GM18519 (cell line): Measurements from ENCODE around the gene WNT3A.

ENCODE experiments used
- ATAC-seq: cut with Tn5 transposase; IDR thresholded peaks from one replicate; pipeline ENCODE4 v1.9.1; 2021; ENCODE audit warnings: mild to moderate bottlenecking, moderate library complexity; ENCODE audit not compliant: unreplicated experiment, low FRiP score

WNT3A gene

DNA sequence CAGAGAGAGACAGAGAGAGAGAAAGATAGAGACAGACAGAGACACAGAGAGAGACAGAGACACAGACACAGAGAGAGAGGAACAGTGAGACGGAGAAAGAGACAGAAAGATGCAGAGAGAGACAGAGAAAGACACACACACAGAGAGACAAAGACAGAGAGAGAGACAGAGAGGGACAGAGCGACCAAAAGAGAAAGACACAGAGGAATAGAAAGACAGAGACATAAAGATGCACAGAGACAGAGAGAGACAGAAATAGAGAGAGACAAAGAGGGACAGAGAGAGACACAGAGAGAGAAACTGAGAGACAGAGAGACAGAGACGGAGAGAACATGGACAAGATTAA is 16.5 kb downstream of the WNT3A start:
- ATAC-seq, result no peak

DNA sequence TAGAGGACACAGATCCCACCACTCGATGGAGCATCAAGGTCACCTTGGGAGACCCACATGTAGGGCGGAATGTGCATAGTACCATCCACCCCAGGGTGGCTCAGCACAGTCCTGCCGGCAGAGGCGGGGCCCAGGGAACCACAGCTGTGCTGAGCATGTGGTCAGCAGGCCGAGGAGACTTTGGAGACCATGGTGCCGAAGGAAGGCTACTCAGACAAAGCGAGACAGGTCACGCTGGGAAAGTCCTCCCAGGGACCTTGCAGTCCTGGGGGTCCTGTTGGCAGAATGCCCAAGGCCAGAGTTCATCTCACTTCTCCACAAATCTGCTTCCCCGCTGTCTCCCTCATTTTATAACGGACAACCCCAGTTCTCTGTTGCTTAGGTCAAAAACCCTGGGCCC is 22.5 kb downstream of the WNT3A start:
- no peak for ATAC-seq

DNA sequence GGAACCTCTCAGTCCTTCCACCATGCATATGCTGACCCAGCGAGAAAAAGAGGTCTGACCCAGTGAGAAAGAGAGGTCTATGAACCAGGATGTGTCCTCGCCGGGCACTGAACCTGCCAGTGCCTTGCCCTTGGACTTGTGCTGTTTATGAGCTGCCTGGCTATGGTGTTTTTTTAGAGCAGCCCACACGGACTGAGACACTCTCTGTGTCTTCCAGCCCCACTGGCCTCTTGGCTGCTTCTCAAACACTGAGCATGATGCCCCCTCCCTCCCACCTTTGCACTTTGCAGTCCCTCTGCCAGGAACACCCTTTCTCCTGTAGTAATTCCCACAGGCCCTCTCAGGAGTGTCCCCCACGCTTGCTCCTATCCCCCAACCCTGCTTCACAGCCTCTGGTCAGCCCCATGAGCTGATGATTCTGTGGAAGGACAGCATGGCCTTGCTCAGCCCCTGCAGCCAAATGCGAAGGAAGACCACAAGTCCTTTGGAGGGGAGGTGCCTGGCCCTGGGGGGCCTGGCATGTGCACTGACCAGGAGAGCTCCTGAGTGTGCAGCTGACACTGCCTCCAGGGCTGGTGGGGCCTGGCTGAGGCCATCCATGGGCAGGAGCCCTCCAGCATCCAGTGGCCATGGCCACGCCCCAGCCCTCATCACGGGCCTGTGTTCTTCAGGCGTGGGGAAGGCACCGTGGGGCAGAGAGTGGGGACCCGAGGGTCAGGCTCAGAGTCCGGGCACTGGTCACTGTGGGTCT is 23.8 kb downstream of the WNT3A start:
- ATAC-seq, result no peak

DNA sequence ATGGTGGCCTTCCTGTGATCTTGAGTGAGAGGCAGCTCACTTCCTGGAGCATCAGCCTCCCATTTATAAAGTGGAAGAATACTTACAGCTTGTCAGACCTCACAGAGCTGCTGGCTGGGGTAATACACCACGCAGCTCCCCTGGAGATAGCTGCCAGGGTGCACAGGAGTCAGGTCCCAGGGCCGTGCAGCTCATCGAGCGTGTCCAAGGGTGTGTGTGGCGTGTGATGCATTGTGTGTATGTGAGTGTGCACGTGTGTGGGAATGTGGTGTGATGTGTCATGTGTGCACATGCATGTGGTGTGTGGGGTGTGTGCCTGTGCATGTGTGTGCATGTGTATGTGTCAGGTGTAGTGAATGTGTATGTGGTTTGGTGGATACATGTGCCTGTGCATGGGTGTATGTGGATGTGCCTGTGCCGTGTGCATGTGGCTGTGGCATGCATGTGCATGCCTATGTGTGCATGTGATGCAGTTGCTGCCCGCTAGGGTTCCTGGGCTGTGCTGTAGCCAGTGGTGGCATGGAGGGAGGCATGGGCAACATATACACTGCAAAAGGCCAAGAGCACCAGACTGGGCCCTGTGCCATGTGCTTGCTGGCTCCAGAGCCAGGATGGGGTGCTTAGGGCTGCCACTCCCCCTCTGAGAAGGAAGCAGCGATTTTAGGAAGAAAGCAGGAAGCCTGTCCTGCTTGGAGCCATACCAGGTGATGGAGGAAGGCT is 24.6 kb downstream of the WNT3A start:
- ATAC-seq, result no peak

DNA sequence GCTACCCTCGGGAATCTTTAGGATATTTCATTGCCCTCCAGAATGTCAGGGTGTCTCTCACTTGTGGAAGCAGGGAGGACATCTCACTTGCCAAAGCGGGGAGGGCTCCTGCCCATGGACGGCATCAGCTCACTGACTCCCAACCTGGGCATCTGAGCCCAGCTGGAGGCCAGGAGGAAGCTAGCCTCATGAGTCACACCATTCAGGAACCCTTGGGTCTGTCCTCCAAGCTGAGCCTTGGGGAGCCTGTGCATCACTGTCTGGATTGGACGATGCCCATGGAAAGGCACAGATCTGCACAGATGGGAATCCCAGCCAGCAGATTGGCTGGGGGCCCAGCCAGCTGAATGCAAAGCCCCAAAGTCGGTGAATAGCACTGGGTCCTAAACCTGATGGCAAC is 25.2 kb downstream of the WNT3A start:
- no peak for ATAC-seq

DNA sequence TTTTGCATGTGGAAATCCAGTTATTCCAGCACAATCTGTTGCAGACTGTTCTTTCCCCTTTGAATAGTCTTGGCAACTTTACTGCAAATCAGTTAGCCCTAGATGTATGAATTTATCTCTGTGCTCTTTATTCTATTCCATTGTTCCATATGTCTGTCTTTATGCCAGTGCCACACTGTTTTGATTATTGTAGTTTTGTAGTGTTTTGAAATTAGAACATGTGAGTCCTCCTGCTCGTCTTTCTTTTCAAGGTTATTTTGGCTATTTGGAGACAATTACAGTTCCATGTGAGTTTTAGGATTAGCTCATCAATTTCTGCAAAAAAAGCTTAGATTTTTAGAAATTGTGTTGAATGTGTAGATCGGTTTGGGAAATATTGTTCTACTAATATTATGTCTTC is 26.6 kb downstream of the WNT3A start:
- ATAC-seq, result no peak

DNA sequence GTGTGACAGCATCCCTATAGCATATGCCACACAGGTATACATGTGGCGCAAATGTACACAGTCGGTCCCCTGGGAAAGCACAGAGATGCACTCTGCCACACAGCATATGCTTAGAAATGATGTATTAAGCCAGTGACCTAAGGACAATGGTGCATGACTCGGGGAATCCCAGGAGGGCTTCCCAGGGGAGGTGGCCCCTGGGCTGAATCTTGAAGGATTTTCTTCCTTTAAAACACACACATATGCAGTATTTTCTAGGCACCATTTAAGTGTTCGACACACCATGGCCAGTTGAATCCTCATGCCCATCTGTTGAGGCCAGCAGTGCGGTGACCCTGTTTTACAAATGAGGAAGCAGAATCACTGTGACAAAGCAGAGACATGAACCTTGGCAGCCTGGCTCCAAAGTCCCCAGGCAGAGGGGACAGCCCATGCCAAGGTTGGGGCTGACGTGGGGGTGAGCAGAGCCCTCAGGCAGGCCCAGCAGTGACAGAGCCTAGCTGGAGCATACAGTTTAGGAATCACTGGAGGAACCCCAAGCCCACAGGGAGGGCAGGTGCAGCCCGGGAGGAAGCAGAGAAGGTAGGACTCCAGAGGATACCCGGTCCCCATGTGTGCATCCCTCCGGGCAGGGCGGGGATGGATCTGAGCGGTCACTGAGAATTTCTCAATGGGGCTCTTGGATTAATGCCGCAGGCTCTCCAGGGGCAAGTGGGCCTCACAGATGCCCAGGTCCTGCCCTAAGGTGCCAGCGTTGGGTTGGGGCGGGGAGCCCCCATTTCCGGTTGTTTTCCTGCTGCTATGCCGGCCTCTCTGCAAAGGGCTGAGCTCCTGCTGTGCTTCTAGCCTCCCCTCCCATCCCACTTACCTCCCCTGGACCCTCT is 28.4 kb downstream of the WNT3A start:
- ATAC-seq, result no peak

DNA sequence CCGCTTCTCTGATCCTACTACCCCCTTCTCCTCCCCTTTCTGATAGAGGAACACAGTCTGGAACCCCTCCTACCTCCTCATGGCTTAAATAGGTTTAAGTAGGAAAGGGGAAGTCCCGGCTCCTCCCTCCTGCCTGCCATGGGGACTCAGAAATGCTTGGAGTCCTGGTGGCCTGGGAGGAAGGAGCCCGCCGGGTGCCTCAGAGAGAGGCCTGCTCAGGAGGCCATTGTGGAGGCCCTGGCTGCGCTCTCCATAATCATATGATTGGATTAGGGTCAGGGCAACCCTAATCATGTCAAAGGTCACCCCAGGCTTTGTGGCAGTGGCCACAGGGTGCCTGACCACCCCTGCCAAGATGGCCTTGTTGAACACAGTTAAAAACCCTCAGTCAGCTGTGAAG is 29.0 kb downstream of the WNT3A start:
- no peak for ATAC-seq

DNA sequence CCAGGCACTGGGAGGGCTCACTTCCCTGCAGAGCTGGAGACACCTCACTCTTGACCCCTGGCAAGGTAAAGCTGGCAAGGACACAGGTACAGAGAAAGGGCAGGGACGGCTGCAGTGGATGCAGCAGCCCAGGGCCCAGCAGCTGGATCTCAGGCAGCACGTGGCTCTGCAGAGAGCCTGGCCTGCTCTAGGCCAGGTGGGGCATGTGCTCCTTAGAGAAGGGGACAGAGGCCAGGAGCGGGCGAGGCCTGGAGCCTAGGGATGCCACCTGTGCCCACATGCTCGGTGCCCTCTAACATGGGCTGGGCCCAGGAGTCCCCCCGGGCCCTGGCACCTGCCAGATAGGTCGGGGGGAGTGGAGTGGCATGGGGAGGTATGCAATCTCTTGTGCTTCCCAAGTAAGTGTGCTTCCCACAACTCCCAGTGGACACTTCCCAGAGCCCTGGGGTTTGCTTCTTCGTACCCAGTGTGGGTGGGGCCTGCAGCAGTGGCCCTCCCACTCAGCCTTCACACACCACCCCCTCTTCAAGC is 30.0 kb downstream of the WNT3A start:
- no peak for ATAC-seq

DNA sequence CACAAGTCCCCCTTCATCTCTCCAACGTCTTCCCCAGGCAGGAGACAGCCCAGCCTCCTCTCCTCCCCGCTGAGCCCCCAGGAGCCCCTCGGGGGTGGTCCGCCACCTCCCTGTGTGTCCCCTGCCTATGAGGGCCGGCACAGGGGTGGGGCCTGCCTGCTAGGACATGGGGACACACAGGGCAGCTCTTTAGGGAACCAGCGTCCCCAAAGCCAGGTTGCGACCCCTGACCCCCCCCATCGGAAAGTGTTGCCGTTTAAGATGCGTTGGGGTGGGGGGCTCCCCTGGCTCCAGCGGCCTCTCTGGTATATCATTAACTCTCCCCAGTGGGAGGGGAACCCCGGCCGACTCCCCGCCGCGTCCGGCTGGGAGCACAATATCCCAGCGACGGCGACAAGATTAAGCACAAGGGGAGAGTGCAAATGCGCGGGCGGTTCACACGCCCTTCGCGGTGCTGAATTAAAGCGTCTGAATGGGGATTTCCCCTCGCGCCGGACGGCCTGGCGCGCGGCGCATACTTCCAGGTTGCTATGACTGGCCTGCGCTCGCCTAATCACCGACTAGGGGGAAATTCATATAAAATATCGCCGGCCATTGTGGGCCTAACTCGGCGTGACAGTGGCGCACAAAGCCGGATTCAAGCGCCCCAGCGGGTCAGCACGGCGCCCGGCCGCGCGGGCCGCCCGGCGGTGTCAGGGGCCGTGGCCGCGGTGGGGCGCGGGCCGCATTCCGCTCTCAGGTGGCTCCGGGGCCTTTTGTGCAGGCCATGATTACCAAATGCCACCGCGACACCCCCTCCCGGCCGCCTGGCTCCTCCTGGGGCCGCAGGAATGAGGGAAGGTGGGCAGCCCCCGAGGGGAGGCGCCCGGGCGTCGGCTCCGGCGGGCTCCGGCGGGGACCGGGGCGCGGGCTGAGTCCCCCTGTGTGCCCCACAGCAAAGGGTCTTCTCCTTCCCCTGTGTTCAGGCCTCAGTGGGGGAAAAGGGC is 30.9 kb downstream of the WNT3A start:
- peak; percentile 84 for ATAC-seq

DNA sequence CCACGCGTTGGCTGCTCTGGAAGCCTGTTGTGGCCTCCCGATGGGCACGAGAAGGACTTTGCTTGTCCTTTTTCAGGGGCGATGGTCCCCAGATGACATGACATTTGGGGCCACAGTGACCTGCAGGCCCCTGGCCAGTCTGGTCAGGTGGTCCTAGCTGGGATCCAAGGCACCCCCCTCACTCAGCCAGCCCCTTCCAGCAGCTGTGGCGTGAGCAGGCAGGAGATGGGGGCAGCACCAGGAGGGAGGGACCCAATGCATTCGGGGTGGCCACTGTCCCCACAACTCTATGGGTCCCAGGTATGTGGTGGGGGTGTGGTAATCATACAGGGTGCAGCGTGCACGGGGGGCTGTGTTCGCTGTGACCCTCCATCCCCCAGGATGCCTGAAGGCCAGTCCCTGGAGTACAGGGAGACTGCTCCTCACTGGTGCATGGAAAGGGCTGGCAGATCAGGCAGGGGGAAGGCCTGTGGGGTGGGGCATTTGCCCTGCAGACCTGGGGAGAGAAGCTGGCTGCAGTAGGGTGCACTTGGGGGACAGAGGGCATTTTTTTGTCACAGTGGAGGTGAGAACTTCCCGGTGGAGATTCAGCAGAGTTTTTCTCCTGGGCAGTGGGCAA is 31.7 kb downstream of the WNT3A start:
- ATAC-seq, result no peak

DNA sequence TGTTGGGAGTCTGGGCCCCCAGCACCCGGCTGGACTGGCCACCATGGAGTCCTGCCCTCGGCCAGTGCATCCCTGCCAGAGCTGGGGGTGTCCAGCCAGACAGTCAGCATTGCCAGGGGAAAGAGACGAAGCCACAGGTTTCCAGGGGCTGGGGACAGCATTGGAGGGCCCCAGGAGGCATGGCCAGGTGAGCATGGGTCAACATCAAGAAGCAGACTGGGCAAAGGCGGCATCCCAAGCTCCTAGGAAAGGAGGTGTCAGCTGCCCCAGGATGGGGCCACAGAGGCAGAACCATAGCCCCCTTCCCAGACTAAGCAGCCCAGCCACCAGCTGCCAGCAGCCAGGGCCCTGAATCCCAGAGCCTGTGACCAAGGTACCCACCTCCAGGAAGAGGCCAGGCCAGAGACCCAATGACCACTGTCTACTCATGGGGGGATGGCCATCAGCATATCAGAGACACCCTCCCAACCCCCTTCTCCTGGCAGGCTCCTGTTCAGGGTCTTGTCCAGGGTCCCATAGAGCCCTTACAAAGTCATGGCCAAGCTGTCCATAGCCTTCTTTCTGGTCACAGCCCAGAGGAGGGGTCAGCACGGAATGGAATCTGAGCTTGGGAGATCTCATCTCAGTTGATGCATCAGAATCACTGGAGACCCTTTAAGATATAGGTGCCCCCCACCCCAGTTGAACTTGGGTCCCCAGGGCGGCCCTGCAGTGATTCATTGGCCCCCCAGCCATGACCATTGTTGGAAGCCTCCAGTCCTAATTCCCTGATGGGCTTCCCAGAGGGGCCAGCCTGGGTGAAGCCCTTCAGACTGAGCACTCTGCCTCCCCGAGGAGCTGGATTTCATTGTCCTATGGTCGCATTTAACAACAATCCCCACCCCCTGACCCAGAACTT is 32.5 kb downstream of the WNT3A start:
- ATAC-seq, result no peak

DNA sequence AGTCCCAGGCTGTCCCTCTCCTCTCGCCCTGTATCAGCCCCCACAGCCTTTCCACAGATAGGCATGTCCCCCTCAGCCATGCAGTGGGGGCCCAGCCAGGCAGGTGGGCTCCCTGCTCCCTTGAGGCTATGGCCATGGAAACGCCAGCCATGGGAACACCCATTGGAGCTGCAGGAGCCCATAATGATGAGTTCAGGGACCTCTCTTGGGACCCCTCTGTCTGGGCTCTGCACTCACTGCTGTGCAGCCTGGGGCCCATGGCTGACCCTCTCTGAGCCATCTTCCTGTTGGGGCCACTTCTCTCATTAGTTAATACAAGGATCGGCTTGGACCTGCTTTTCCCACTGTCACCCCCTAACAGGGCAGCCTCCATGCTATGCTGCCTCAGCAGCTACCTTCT is 33.2 kb downstream of the WNT3A start:
- ATAC-seq, result no peak

DNA sequence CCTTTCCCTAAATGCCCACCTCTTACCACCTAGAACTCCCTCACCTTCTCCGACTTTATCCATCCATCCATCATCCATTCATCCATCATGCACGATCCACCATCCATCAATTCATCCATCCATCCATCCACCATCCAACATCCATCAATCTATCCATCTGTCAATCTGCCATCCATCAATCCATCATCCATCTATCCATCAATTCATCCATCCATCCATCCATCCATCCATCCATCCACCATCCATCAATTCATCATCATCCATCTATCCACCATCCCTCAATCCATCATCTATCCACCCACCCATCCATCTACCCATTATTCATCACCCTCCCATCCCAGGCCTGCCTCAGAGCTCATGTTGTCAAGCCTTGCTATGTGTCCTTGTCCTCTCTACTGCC is 34.5 kb downstream of the WNT3A start:
- no peak for ATAC-seq

DNA sequence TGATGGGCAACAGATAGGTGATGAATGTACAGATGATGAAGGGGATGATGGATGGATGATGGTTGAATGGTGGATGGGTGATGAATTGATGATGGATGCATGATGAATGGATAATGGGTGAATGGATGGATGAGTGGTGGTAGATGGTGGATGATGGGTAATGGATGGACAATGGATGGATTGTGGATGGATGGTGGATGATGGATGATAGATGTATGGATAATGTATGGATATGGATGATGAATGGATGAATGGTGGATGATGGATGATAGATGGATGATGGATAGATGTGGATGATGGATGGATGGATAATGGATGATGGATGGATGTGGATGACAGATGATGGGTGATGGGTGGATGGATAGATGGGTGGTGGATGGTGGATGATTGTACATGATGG is 35.7 kb downstream of the WNT3A start:
- ATAC-seq, result no peak

DNA sequence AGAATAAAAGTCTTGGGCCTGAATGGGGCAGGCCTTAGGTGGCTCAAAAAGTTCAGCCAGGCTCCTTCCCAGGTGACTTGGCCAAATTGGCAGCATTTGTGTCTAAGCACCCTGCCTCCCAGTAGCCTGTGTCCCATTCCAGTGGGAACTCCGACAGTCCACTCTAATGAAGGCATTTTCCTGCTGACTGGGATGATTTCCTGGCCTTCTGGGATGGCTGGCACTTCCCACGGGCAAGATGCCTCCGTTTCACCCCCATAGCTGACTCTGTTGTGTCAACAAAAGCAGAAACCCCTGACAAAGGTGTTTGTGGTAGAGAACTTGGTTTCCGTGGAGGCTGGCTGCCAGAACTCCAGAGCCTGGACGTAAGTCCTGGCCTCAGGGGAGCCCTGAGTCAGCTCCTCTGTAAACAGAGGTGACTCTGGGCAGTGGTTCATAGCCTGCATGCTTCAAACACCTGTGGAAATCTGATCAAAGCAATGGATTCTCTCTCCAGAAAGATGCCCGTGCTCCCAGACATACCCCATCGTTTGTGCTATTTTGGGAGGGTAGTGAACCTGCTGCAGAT is 36.6 kb downstream of the WNT3A start:
- ATAC-seq, result no peak

DNA sequence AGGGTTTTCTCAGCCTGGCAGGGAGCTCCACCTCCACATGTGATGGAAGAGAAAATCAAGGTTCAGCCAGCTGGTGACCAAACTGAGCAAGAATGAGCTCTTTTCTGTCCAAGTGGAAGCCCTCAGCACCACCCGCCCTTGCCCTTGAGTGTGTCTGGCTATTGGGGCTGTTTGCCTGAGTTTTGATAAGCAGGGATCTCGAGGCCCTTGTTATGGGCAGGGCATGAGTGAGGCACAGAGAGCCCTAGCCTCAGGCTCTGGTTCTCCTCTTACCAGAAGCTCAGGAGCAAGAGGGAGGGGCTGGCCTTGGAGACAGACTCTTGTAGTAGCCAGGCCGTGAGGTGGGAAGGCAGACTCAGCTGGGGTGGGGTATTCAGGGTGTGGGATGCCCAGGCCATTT is 38.2 kb downstream of the WNT3A start:
- no peak for ATAC-seq

DNA sequence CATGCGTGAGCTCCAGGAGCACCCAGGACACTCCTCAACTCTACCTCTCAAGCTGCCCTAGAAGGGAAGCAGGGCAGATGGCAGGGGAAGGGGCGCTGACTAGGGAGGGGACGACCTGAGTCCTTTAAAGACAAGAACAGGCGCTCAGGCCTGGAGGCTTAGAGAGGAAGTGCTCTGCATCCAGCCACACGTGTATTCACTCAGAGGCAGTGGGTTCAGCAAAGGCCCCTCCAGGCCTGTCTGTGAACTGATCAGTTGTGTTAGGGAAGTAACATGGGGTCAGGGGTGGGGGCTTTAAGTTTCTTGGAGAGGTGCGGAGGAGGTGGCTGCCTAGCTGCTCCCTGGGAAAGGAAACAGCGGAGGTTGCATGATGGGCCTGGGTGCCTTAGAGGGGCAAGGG is 38.6 kb downstream of the WNT3A start:
- no peak for ATAC-seq
